ENCODE data around the gene CDH1. TPM values are rescaled to one million over a fixed set of nuclear protein-coding genes. Genes with fewer than 3 reads are reported as not detected.

The CDH1 gene
- total RNA-seq, 4 donors from 2014 or later: 17.9 to 32.9 (median 20.2) TPM

- TF ChIP-seq POLR2A (IDR thresholded peaks at IDR 0.05) (no peak), EP300 (IDR thresholded peaks at IDR 0.05) (peak in 1 of 2 donors; percentile 47)
- TF ChIP-seq, protein P1, sequence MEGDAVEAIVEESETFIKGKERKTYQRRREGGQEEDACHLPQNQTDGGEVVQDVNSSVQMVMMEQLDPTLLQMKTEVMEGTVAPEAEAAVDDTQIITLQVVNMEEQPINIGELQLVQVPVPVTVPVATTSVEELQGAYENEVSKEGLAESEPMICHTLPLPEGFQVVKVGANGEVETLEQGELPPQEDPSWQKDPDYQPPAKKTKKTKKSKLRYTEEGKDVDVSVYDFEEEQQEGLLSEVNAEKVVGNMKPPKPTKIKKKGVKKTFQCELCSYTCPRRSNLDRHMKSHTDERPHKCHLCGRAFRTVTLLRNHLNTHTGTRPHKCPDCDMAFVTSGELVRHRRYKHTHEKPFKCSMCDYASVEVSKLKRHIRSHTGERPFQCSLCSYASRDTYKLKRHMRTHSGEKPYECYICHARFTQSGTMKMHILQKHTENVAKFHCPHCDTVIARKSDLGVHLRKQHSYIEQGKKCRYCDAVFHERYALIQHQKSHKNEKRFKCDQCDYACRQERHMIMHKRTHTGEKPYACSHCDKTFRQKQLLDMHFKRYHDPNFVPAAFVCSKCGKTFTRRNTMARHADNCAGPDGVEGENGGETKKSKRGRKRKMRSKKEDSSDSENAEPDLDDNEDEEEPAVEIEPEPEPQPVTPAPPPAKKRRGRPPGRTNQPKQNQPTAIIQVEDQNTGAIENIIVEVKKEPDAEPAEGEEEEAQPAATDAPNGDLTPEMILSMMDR (IDR thresholded peaks at IDR 0.05): no peak
- DNase-seq (ENCODE audit: low spot score in 2 of 2): peak in 1 of 2 donors; percentile 43
- Histone ChIP-seq H3K4me3 (no peak overlapping the region), H3K36me3 (no peaks in the 10 kb centered on the region), H3K4me1 (peaks cover 0 to 24% (median 3%) of the 10 kb centered on the region in 4 donors), H3K9me3 (no peaks in the 10 kb centered on the region), H3K27me3 (no peaks in the 10 kb centered on the region), H3K27ac (peak overlapping the region in 3 of 4 donors; percentile 25 to 73 (median 71))
- WGBS, 2 donors: 45 to 46% methylated on average over 9 of the region's 9 CpGs
Observed at GRCh38 chr16:68790130-68790761, 53.2 kb downstream of the CDH1 start.

DNA sequence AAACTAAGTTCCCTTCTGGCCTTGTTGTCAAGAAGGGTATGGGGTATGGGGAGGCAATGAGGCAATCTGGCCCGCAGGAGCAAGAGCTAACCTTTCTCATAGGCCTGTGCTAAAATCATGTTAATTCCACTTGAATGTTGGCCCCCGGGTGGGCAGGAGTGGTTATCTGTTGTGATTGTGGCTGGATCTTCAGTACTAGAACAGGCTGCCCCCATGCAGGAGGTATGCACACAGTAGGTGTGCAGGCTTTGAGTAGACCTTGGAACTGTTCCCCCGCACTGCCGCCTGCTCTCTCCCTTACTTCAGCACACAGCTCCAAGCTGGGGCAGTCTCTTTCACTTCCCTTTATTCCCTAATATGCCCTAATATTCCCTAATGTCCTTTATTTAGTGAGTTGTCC lies 53.9 kb downstream of the CDH1 start:
- Histone ChIP-seq H3K9me3 (no peaks in the 10 kb centered on the region), H3K4me1 (peaks cover 0 to 24% (median 3%) of the 10 kb centered on the region in 4 donors), H3K27ac (peak overlapping the region in 3 of 4 donors; percentile 25 to 73 (median 71)), H3K27me3 (no peaks in the 10 kb centered on the region), H3K36me3 (no peaks in the 10 kb centered on the region), H3K4me3 (no peak overlapping the region)
- TF ChIP-seq, protein P1 (IDR thresholded peaks at IDR 0.05): no peak
- no peak for TF ChIP-seq POLR2A (IDR thresholded peaks at IDR 0.05)
- no peak for TF ChIP-seq EP300 (IDR thresholded peaks at IDR 0.05)
- 83 to 88% methylated on average over 4 of the region's 4 CpGs for WGBS, 2 donors
- no peak for DNase-seq (ENCODE audit: low spot score in 2 of 2)

DNA sequence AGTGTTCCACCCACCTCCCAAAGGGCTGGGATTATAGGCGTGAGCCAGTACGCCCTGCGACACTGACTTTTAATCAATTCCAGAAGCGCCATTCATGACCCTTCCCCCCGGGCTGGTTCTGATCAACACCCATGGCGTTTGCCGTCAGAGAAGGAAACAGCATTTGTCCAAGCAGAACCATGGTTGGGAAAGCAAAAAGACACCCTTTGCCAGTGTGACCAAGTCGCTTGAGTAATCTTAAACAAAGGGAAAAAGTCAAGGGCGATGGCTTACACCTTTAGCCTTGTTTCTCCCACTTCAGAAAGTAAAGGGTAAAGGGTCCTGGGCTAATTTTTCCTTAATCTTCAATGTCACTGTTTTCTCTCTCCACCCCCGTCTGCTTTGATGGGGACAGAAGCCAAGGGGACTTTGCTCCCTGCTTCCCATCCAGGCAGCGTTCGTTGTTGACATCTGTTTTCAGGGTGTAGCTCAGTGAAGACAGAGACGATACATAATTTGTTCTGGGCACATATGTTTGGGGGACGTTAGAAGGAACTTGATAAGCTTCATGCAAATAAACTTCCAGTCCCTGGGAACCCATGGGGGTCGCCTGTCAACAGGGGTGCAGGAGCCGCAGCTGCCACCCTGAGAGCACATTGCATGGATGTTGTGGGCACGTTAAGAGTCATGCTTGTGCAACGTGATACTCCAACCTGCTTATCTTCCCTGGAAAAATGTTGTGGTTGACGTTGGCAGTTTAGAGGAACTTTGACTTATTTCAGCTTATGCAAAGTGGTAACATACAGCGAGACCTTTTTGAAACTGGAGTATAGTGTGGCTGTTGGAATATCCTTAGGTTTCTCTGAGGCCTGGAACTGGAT lies 55.6 kb downstream of the CDH1 start:
- DNase-seq (ENCODE audit: low spot score in 2 of 2): no peak
- H3K4me1 ChIP-seq: peaks cover 0 to 20% (median 0%) of the 10 kb centered on the region in 4 donors
- H3K9me3 ChIP-seq: no peaks in the 10 kb centered on the region
- TF ChIP-seq, protein P1 (IDR thresholded peaks at IDR 0.05): no peak
- no peak for TF ChIP-seq POLR2A (IDR thresholded peaks at IDR 0.05)
- no peak for TF ChIP-seq EP300 (IDR thresholded peaks at IDR 0.05)
- H3K27me3 ChIP-seq: no peaks in the 10 kb centered on the region
- WGBS, 2 donors: 60 to 66% methylated on average over 20 of the region's 20 CpGs
- H3K36me3 ChIP-seq: no peaks in the 10 kb centered on the region
- peak overlapping the region in 3 of 4 donors; percentile 20 to 69 (median 32) for H3K27ac ChIP-seq
- H3K4me3 ChIP-seq: no peak overlapping the region

DNA sequence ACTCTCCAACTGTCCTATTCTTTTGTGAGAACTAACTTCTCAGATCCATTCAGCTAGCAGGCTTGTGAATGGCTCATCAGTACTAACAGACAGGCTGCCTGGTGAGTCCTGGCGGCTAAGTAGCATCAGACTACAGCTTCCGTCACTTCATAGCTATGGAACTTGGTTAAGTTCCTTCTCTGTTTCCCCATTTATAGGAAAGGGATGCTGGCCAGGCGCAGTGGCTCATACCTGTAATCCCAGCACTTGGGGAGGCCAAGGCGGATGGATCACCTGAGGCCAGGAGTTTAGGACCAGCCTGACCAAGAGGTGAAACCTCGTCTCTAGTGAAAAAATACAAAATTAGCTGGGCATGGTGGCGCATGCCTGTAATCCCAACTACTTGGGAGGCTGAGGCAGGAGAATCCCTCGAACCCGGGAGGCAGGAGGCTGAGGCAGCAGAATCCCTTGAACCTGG lies 56.3 kb downstream of the CDH1 start:
- H3K27ac ChIP-seq: peak overlapping the region in 3 of 4 donors; percentile 20 to 69 (median 32)
- peaks cover 0 to 20% (median 0%) of the 10 kb centered on the region in 4 donors for H3K4me1 ChIP-seq
- TF ChIP-seq, protein P1 (IDR thresholded peaks at IDR 0.05): no peak
- no peak for TF ChIP-seq POLR2A (IDR thresholded peaks at IDR 0.05)
- TF ChIP-seq EP300 (IDR thresholded peaks at IDR 0.05): no peak
- H3K36me3 ChIP-seq: no peaks in the 10 kb centered on the region
- H3K27me3 ChIP-seq: no peaks in the 10 kb centered on the region
- H3K9me3 ChIP-seq: no peaks in the 10 kb centered on the region
- DNase-seq (ENCODE audit: low spot score in 2 of 2): no peak
- WGBS, 2 donors: 93 to 96% methylated on average over 8 of the region's 8 CpGs
- no peak overlapping the region for H3K4me3 ChIP-seq

DNA sequence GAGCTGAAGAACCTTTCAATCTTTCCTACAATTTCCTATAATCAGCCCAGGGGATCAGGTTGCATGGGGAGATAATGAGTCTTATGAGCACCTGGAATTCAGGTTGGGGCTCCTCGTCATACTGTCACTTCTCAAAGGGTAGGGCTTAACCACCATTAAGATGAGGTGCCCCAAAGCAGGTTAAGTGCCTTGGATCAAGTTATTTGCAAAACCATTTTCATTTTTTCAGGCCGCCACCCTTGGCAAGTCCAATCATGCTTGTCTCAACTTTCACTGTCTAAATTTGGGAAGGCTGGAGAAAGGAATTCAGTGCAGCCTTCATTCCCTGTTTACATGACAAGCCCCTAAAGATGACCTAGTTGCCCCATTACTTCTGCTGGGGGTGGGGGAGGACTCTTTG lies 61.3 kb downstream of the CDH1 start:
- Histone ChIP-seq H3K27me3 (no peaks in the 10 kb centered on the region), H3K27ac (peak overlapping the region in 2 of 4 donors; percentile 47 to 66), H3K9me3 (no peaks in the 10 kb centered on the region), H3K4me3 (no peak overlapping the region), H3K4me1 (peaks cover 0 to 15% (median 0%) of the 10 kb centered on the region in 4 donors), H3K36me3 (no peaks in the 10 kb centered on the region)
- WGBS, 2 donors: 87 to 89% methylated on average over 2 of the region's 2 CpGs
- TF ChIP-seq POLR2A (IDR thresholded peaks at IDR 0.05) (no peak), EP300 (IDR thresholded peaks at IDR 0.05) (no peak)
- TF ChIP-seq, protein P1 (IDR thresholded peaks at IDR 0.05): no peak
- no peak for DNase-seq (ENCODE audit: low spot score in 2 of 2)

Data from tibial nerve (tissue), 4 donors.